G401 (cell line): ENCODE data around the gene PTPRN2. TPM values are rescaled to one million over a fixed set of nuclear protein-coding genes. Genes with fewer than 3 reads are reported as not detected.
A peak's percentile ranks its signal among the peaks of the same experiment; 100 is the strongest.
"Not testable (repeated sequence)": the region's sequence is repeated elsewhere in the genome, so short reads cannot be mapped to it uniquely, and the experiment has no call there.

Source experiments
- DNase-seq: peaks from one replicate; pipeline ENCODE4 v3.0.0-alpha.2; 2015; ENCODE audit warnings: low spot score
- in situ Hi-C: cut with HindIII; loops from 2 replicates; pipeline ENCODE4 v1.10.0; 2016; ENCODE audit warnings: low sequenced_read_pairs, mixed read lengths
- total RNA-seq: library from RNA; depleted of rRNA; stranded (reverse); fragments of >200 nt; shearing (Covaris generic); gene quantifications from 2 replicates; pipeline ENCODE4 v1.2.3, GENCODE V29; 2014

PTPRN2 gene
- total RNA-seq, 1 experiment from 2014 or later, result not detected

DNA sequence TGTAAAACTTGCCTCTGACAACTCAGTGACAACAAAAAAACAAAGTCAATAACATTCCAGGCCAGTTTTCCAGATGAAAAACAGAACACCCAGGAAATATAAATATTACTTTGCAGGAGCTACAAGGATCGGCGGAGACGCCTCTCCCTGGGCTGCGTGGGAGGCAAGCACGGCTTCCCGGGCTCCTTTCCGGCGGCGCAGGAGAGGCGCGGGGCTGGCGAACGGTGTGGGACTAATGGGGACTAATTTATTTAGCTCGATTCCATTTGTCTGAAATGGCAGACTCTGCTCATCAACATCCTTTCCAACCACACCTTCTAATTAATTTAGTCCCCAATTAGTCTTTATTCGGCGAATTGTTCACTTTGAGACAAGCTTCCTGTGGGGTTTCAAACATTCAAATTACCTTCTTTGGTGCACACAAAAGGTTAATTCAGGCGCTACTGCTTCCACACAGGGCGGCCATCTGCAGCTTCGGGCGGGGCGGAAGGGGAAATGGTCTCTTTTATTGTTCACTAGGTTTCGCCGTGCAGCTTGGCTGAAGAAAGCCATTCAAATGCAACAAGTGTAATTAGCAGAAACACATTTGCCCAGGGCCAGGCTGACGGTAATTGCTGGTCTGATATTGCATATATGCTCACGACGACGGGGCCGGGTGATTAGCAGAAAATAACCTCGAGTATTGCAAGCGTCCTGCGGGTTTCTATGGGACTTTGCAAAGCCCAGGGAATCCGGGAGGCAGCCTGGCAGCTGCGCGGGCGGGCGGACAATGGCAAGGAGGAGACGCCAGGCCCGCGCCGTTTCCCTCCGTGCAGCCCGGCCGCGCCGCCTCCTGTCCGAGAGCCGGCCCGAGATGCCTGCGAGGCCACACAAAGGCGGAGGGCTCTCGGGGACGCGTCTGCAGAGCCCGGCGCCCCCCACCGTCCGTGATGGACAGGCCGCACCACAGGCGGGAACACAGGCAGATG is 270.1 kb downstream of the PTPRN2 start:
- in situ Hi-C loops, result no loop called here

DNA sequence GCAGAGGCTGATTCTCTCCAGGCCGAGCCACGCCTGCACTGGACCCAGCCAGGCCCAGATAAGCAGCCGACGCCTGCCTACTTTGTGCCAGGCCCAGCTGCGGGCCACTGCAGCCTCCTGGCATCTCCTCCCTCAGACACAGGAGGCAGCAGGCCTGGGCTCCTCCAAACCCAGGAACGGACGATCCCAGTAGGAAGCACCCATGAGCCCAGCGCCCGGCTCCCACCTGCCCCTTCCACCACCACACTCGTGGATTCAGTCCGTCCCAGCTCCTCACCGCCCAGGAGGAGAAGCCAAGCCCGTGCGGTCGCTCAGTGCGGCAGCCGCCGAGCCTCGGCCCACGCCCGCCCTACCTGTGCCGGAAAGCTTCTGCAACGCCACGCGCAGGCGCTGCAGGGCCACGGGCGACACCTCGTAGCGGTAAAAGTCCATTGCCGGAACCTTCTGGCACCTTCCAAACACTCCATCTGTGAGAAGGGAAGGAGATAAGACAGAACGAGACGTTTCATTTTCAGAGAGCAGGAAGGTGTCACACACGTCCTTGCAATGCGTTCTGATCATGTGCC is 271.1 kb downstream of the PTPRN2 start:
- in situ Hi-C loops, result no loop called here
- DNase-seq, result no peak

More for the DNA sequence above, 270.1 kb downstream of the PTPRN2 start:
- DNase-seq, result peak; percentile 32

DNA sequence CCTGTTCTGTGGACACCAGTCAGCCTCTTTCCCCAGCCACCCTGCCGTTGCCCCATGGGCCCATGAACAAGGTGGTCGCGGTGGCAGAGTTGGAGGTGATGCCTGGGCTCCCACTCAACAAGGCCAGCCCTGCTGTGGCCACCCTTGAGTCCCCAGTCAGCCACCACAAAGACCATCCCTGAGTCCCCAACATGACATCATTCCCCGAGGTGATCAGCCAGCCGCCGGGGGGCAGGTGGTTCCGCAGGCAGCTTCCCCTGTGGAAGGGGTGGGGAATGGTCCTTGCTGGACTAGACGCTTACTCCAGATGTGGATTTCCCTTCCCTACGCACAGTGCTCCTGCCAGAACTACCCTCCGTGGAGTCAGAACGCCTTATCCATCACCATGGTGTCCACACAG is 271.7 kb downstream of the PTPRN2 start:
- DNase-seq, result no peak
- in situ Hi-C loops, result no loop called here

DNA sequence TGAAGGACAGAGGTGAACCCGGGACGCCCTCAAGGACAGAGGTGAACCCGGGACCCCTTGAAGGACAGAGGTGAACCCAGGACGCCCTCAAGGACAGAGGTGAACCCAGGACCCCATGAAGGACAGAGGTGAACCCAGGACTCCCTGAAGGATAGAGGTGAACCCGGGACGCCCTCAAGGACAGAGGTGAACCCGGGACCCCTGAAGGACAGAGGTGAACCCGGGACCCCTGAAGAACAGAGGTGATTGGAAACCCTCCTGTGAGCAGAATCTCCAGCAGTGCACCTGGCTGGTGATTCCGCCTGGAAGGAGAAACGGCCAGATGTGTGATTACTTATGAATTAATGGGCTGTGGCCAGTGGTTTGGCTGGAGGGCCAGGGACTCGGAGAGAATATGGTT is 272.3 kb downstream of the PTPRN2 start:
- no peak for DNase-seq
- in situ Hi-C loops, result no loop called here

DNA sequence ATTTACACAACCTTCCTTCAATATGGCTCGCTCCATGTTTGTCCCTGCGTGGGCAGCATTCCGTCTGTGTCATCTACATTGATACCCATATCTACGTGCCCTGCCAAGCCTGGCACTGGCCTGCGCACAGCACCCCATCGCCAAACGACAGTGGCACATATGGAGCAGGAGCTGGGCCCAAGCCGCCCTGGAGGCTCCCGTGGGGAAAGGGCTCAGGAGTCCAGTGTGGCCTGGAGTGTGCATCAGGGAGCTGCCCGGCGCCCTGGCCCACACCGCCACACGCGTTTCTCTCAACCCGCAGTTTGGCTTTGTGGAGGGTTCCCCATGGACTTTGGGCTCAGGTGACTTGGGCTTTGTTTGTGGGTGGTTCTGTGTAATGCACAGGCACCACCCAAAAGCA is 273.2 kb downstream of the PTPRN2 start:
- DNase-seq, result no peak
- in situ Hi-C loops, result no loop called here

DNA sequence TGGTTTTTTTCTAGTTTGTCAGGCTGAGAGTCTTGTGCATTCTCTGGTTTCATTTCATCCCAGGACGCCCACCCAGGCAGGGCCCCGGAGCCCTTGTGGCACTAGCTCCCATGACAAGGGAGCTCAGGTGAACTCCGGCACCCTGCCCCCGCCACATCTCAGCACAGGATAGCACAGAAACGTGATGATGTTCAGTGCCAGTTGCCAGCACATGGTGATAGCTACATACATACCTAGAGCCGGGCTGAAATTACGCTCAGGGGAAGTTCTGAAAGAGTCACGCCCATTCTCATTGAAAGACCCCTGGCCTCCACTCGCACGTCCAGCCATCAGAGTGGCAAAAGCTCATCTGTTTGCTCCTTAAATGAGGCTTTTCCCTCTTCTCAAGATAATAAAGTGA is 273.7 kb downstream of the PTPRN2 start:
- DNase-seq, result no peak
- in situ Hi-C loops, result no loop called here

DNA sequence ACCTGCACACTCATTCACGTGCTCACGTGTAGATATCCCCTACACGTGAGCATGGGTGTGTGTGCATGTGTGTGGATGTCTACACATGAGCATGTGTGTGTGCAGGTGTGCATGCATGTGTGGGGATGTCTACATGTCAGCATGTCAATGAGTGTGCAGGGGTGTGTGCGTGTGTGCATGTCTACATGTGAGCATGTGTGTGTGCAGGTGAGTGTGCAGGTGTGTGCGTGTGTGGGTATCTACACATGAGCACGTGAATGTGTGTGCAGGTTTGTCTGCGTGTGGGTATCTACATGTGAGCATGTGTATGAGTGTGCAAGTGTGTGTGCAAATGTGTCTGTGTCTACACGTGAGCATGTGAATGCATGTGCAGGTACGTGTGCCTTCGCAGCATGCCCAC is 274.8 kb downstream of the PTPRN2 start:
- no peak for DNase-seq
- in situ Hi-C loops, result no loop called here

DNA sequence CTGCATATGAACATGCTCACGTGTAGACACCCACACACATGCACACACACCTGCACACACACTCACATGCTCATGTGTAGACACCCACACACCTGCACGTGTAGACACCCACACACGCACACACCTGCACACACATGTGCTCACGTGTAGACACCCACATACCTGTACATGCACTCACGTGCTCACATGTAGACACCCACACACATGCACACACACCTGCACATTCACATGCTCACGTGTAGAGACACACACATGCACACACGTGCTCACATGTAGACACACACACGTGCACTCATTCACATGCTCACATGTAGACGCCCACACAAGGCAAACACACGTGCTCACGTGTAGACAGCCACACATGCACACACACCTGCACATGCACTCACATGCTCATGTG is 275.8 kb downstream of the PTPRN2 start:
- DNase-seq, result no peak
- in situ Hi-C loops, result no loop called here

DNA sequence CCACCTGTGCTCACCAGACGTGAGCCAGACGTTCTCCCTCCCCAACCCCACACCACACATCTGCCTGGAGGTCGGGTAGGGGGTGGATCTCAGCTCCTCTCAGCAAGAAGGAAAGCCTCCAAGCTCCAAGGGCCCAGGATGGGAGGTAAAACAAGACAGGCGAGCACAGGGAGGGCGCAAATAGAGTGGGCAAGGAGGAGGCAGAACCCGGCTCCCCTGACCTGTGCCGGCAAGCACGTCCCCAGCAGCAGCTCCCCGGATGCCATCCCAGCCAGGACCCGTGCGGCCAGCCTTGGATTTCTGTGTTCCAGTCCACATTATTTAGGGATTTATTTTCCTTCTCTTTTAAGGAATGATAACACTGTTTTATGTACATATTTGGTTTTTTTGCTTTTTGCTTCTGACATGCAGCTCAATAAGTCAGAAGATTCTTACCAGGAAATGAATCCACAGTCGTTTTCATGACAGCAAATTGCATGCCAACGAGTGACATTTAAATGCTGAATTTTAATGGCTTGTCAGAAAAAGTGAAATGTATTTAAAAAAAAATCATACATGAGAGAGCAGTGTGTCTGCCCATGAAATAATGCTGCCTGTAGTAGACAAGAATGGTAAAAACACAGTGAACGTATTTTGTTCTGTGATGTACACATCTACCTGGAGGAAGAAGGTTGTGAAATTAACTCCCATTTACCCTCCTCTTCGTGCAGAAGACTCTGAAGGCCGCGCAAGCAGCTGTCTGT is 276.5 kb downstream of the PTPRN2 start:
- in situ Hi-C loops, result no loop called here
- DNase-seq, result no peak

DNA sequence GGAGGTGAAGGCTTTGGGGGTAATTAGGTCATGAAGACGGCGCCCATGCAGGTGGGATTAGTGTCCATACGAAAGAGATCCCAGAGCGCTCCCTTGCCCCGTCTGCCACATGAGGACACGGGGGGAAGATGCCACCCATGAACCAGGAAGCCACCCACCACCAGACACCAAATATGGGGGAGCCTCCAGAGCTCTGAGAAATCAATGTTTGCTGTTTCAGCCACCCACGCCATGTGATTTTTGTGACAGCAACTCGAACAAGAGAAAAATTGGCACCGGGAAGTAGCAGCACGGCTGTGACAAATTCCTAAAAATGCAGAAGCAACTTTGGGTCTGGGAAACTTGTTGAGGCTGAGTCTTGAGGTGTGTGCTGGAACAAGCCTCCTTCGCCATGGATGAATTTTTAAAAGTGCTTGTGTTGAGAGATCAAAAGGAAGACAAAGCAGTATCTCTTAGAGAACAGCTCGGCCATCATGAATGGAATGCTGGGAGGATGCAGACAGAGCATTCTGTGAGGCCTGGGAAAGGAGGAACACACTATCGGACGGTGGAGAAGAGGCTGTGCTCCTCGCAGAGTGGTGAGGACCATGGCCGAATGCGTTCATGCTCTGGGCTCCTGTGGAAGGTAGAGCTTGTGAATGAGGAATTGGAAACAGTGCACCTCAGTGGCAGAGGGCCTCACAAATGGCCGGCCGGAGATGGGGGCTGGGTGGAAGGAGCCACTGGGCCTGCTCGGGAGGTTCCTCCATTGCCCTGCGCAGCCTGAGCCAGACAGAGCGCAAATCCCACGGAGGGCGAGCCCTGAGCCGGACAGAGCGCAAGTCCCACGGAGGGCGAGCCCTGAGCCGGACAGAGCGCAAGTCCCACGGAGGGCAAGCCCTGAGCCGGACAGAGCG is 277.5 kb downstream of the PTPRN2 start:
- DNase-seq, result no peak
- in situ Hi-C loops, result no loop called here

DNA sequence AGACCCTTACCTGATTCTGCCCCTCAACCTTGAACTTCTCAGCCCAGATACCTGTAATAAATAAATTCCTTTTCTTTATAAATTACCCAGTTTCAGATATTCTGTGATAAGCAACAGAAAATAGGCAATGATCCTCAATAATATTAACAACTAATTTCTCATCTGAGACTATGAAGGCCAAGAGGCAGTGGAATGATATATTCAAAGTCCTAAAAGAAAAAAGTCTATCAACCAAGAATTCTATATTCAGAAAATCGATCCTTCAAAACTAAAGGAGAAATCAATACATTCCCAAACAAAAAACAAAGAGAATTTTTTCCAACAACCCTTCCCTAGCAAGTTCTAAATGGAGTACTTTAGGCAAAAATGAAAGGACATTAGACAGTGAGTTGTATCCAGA is 279.6 kb downstream of the PTPRN2 start:
- in situ Hi-C loops, result no loop called here
- DNase-seq, result no peak

DNA sequence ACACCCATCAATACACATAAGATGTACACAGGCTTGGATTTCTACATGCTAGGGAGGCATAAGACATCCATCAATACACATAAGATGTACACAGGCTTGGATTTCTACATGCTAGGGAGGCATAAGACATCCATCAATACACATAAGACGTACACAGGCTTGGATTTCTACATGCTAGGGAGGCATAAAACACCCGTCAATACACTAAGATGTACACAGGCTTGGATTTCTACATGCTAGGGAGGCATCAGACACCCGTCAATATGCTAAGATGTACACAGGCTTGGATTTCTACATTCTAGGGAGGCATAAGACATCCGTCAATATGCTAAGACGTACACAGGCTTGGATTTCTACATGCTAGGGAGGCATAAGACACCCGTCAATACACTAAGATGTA is 283.6 kb downstream of the PTPRN2 start:
- in situ Hi-C loops, DNase-seq: not testable (repeated sequence)

DNA sequence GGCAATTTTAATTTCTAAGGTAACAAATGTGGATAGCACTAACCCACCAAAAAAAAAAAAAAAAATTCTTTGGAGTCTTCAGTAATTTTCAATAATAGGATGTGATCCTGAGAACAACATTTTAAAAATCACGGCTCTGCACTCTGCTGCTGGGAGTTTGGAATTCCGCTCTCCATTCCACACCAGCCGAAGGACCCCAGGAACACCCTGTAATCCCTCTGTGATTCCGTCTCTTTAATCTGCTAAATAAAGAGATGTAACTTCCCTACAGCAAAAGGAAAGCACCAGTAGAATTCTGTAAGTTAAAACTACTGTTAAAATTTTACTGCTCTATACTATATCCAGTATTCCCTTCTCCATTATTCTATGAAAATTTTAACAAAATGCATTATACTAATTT is 284.5 kb downstream of the PTPRN2 start:
- in situ Hi-C loops, result no loop called here
- DNase-seq, result no peak

DNA sequence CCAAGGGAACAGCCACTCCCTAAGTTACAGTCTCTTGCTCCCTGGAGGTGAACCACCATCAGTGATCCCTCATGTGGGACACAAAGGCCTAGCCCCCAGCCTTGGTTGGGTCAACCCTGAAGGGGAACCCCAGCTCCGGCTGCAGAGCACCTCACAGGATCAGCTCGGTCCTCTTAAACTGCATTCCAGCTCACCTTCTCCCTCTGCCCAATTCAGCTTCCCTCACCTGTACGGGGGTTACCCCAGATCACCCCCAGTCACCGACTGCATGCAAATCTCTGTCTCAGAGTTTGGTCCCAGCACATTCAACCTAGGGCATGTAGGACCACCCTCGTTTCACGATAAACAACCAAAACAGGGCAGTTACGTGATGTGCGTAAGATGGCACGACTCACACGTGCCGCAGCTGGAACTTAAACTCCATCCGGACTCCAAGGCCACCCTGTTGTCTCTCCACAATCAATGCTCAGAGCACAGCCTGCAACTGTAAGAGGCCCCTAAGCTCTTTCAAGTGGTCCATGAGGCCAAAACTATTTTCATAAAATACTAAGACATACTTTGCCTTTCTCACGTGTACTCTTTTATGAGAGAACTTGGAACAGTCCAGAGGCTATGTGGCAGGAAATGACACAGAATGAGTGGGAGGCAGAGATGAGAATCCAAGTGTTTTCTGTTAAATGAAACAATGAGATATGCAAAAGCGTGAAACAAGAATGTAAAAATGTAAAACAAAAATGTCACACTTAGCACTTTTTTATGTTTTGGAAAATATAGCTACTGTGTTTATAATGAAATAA is 285.2 kb downstream of the PTPRN2 start:
- no peak for DNase-seq

DNA sequence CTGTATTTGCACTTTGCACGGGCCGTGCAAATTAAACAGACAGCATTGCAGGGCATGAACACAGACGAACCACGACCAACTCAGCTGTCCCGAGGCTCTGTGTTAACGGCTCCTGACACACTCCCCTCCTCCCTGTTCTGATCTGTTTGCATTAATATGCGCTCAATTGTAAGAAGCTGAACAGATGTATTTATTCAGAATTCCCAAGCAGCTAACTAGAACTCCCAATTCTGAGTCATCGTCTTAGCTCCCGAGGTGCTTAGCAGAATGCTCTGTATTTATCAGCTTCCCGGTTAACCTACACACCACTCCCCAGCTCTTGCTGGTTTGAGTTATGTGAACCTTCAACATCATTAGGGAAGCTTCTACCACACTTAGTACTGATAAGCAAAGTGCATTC is 286.4 kb downstream of the PTPRN2 start:
- in situ Hi-C loops, result no loop called here
- DNase-seq, result no peak

More for the DNA sequence above, 285.2 kb downstream of the PTPRN2 start:
- in situ Hi-C loops, result no loop called here

DNA sequence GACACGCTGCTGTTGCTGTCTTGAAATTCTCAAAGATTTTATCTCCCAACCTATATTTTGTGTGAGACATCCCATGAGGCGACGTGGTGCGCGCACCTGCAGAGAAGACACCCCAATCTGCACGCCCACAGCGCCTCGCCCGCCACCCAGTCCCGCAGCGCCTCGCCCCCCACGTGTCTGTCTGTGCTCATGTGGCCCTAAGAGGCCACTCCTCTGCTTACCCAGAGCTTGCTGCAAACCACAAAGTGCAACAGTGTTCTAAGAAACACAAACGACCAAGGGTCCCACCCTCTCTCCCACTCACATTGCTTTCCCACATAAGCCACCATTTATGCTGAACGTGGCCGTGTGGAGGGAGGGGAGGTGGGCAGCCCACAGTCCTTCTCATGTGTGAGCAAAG is 287.2 kb downstream of the PTPRN2 start:
- in situ Hi-C loops, result no loop called here
- DNase-seq, result no peak

DNA sequence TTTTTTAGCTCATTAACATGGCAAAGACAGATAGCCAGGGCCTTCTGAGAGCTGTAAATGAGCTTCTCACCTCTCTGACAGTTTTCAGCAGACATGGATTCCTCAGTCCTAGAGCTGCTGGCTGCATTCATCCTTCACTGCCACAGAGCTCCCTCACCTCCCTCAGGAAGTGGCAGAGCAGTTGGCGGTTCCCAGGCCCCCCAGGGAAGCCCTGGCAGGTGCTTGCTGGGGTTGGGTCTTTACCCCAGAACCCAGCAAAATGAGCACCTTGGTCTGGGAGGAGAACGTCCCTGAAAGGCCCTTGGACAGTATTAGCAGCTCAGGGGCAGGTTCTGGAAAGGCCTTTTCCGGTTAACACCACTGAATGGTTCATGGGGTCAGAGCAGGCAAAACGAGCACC is 288.0 kb downstream of the PTPRN2 start:
- DNase-seq, result no peak
- in situ Hi-C loops, result no loop called here

DNA sequence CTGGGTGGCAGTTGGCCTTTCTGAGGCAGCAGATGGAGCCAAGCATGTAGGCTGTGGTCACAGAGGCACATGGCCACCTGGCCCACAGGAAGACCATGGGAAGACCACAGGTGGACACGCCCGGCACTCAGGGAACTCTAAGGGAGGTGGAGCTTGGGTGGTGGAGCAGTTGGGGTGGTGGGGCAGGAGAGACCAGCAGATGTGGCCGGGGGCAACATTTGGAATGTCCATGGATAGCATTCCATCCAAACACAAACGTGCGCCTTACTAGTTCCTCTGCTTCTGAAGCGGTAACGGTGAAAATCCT is 290.9 kb downstream of the PTPRN2 start:
- DNase-seq, result peak; percentile 38
- in situ Hi-C loops, result no loop called here
